Measurements from ENCODE around the gene NUPR1.

Gene NUPR1

GRCh38 chr16:28520672-28521071, 18.1 kb downstream of the NUPR1 start:
- no peak for DNase-seq (ENCODE audit: extremely low spot score)
- CTCF ChIA-PET: no interaction called here
- TF ChIP-seq FOXA1 (IDR thresholded peaks at IDR 0.05) (no peak), FOXM1 (IDR thresholded peaks at IDR 0.05; ENCODE audit: borderline replicate concordance) (no peak), HDGF (IDR thresholded peaks at IDR 0.05; ENCODE audit: borderline replicate concordance) (no peak), PKNOX1 (IDR thresholded peaks at IDR 0.05) (no peak), LEF1 (IDR thresholded peaks at IDR 0.05; ENCODE audit: borderline replicate concordance) (no peak), L3MBTL2 (conservative IDR thresholded peaks at IDR 0.05) (no peak), ARNT (IDR thresholded peaks at IDR 0.05) (no peak)
- POLR2A ChIA-PET: no interaction called here

GRCh38 chr16:28514246-28514645, 24.5 kb downstream of the NUPR1 start:
- CTCF ChIA-PET: no interaction called here
- no peak for DNase-seq (ENCODE audit: extremely low spot score)
- POLR2A ChIA-PET: no interaction called here
- TF ChIP-seq FOXM1 (IDR thresholded peaks at IDR 0.05; ENCODE audit: borderline replicate concordance) (no peak), TARDBP (IDR thresholded peaks at IDR 0.05) (no peak), L3MBTL2 (conservative IDR thresholded peaks at IDR 0.05) (no peak), ELF4 (IDR thresholded peaks at IDR 0.05) (no peak), BHLHE40 (IDR thresholded peaks at IDR 0.05; ENCODE audit: borderline replicate concordance) (no peak), ARNT (IDR thresholded peaks at IDR 0.05) (no peak), PKNOX1 (IDR thresholded peaks at IDR 0.05) (no peak), LEF1 (IDR thresholded peaks at IDR 0.05; ENCODE audit: borderline replicate concordance) (no peak), SP1 (IDR thresholded peaks at IDR 0.05) (no peak), FOXK2 (IDR thresholded peaks at IDR 0.05) (no peak)

- DNase-seq (ENCODE audit: extremely low spot score): no peak
- ChIA-PET CTCF (no interaction called here), POLR2A (interaction anchor here (0.8 kb wide), 1 partner anchor 22 kb away, joined by 3 read pairs; the partner anchor contains the start of gene CLN3)
- no peak for TF ChIP-seq TARDBP (IDR thresholded peaks at IDR 0.05)
- no peak for TF ChIP-seq HDGF (IDR thresholded peaks at IDR 0.05; ENCODE audit: borderline replicate concordance)
- no peak for TF ChIP-seq LEF1 (IDR thresholded peaks at IDR 0.05; ENCODE audit: borderline replicate concordance)
- TF ChIP-seq FOXM1 (IDR thresholded peaks at IDR 0.05; ENCODE audit: borderline replicate concordance): no peak
- TF ChIP-seq BHLHE40 (IDR thresholded peaks at IDR 0.05; ENCODE audit: borderline replicate concordance): no peak
- TF ChIP-seq ARNT (IDR thresholded peaks at IDR 0.05): no peak
- TF ChIP-seq NFRKB (IDR thresholded peaks at IDR 0.05): no peak
These were observed 25.1 kb downstream of the NUPR1 start for GRCh38 chr16:28513484-28514181.

- TF ChIP-seq ELF4 (IDR thresholded peaks at IDR 0.05): no peak
- no peak for TF ChIP-seq SUZ12 (IDR thresholded peaks at IDR 0.05)
- TF ChIP-seq SP1 (IDR thresholded peaks at IDR 0.05): no peak
- no peak for TF ChIP-seq CTBP1 (IDR thresholded peaks at IDR 0.05; ENCODE audit: borderline replicate concordance)
- no peak for TF ChIP-seq NFRKB (IDR thresholded peaks at IDR 0.05)
- no peak for TF ChIP-seq FOXA1 (IDR thresholded peaks at IDR 0.05)
- TF ChIP-seq HDGF (IDR thresholded peaks at IDR 0.05; ENCODE audit: borderline replicate concordance): no peak
- no peak for TF ChIP-seq L3MBTL2 (conservative IDR thresholded peaks at IDR 0.05)
- TF ChIP-seq PKNOX1 (IDR thresholded peaks at IDR 0.05): no peak
- TF ChIP-seq ARNT (IDR thresholded peaks at IDR 0.05): no peak
- no peak for TF ChIP-seq ZNF384 (IDR thresholded peaks at IDR 0.05)
- TF ChIP-seq FOXK2 (IDR thresholded peaks at IDR 0.05): no peak
- no peak for TF ChIP-seq FOXM1 (IDR thresholded peaks at IDR 0.05; ENCODE audit: borderline replicate concordance)
- no peak for TF ChIP-seq LEF1 (IDR thresholded peaks at IDR 0.05; ENCODE audit: borderline replicate concordance)
- TF ChIP-seq TARDBP (IDR thresholded peaks at IDR 0.05): no peak
- no peak for TF ChIP-seq BHLHE40 (IDR thresholded peaks at IDR 0.05; ENCODE audit: borderline replicate concordance)
- DNase-seq (ENCODE audit: extremely low spot score): no peak
- CTCF ChIA-PET: no interaction called here
- POLR2A ChIA-PET: no interaction called here
These were observed 26.7 kb downstream of the NUPR1 start for GRCh38 chr16:28511801-28512789.

GRCh38 chr16:28511031-28511430, 27.7 kb downstream of the NUPR1 start:
- ChIA-PET POLR2A (no interaction called here), CTCF (no interaction called here)
- no peak for DNase-seq (ENCODE audit: extremely low spot score)
- TF ChIP-seq HDGF (IDR thresholded peaks at IDR 0.05; ENCODE audit: borderline replicate concordance) (no peak), FOXA1 (IDR thresholded peaks at IDR 0.05) (no peak), SP1 (IDR thresholded peaks at IDR 0.05) (no peak), ARNT (IDR thresholded peaks at IDR 0.05) (no peak), LEF1 (IDR thresholded peaks at IDR 0.05; ENCODE audit: borderline replicate concordance) (no peak)
